Fibroblast of the aortic adventitia (primary cell): ENCODE data around the gene GDF2. TPM values are rescaled to one million over a fixed set of nuclear protein-coding genes. Genes with fewer than 3 reads are reported as not detected.

ENCODE experiments used
- DNase-seq: peaks from one replicate; pipeline ENCODE4 v3.0.0-alpha.2; 2010; ENCODE audit warnings: low read depth
- H3K4me3 ChIP-seq: 2 replicates; pipeline ENCODE4 v1.5.1; 2011; ENCODE audit warnings: low read depth, mild to moderate bottlenecking, control low read depth, low read length, moderate library complexity
- total RNA-seq: library from RNA; depleted of rRNA; stranded (reverse); fragments of >200 nt; gene quantifications from 2 replicates; pipeline ENCODE4 v1.2.3, GENCODE V29; 2012; ENCODE audit warnings: low replicate concordance
- TF ChIP-seq, protein P1 (sequence below): IDR thresholded peaks from 2 replicates; pipeline ENCODE4 v1.5.1; 2011; ENCODE audit warnings: mild to moderate bottlenecking, low read length, control low read depth, inconsistent platforms; ENCODE audit not compliant: insufficient read depth

GDF2 gene
- total RNA-seq, 1 donor: not detected

DNA sequence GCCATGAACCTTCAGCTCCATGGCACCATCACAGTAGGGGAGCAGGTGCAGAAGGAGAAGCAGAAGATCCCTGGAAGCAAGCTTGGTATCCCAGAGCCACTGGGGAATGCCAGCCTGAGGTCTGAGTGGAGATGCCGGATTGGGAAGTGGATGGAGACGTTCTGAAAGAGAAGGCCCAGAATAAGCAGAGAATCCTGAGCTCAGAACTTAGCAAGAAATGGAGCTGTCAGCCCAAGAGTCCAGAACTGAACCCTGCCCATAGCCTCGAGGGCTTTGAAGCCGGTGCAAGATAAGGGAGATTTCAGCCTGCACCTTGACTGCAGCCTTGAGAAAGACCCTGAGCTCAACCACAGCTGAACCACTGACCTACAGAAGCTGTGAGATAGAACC, 36.1 kb upstream of the GDF2 start:
- no peak overlapping the region for H3K4me3 ChIP-seq
- TF ChIP-seq, protein P1, sequence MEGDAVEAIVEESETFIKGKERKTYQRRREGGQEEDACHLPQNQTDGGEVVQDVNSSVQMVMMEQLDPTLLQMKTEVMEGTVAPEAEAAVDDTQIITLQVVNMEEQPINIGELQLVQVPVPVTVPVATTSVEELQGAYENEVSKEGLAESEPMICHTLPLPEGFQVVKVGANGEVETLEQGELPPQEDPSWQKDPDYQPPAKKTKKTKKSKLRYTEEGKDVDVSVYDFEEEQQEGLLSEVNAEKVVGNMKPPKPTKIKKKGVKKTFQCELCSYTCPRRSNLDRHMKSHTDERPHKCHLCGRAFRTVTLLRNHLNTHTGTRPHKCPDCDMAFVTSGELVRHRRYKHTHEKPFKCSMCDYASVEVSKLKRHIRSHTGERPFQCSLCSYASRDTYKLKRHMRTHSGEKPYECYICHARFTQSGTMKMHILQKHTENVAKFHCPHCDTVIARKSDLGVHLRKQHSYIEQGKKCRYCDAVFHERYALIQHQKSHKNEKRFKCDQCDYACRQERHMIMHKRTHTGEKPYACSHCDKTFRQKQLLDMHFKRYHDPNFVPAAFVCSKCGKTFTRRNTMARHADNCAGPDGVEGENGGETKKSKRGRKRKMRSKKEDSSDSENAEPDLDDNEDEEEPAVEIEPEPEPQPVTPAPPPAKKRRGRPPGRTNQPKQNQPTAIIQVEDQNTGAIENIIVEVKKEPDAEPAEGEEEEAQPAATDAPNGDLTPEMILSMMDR: no peak
- no peak for DNase-seq

DNA sequence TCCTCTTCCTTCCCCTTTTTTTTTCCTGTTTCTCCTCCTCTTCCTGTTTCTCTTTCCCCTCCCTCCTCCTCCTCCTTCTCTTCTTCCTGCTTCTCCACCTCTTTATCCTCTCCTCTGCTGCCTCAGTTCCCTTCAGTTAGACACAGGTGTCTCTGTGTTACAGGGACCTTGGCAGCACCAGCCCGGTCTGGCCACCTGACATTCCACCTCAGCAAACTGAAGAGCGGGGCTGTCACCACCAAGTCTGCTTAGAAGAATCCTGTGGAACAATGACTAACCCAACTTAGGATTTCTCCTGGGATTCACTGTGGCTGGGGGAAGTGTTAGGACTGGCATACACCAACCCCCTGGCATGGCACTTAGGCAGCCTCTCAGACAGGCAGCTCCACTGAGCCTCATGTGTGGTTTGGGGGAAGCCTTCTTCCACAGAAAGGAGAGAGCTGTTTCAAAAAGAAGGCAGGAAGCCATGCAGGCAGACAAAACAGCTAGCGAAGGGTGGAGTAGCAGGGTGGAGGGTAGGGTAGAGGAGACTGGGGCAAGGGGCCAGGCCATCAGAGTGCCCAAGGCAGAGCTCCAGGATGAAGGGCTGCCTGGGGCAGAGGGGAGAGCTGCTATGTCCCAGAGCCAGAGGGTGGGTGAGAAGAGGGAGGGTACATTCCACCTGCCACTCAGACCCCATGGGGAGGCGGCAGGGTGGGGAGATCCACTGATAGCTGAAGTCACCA, 35.5 kb upstream of the GDF2 start:
- no peak for DNase-seq
- TF ChIP-seq, protein P1: no peak
- no peak overlapping the region for H3K4me3 ChIP-seq

- DNase-seq: peak; percentile 22
- no peak overlapping the region for H3K4me3 ChIP-seq
- TF ChIP-seq, protein P1: no peak
Observed at GRCh38 chr10:47287365-47287802, 34.9 kb upstream of the GDF2 start.

GRCh38 chr10:47287805-47288204, 34.4 kb upstream of the GDF2 start:
- TF ChIP-seq, protein P1: no peak
- no peak for DNase-seq
- H3K4me3 ChIP-seq: no peak overlapping the region

GRCh38 chr10:47288236-47288635, 34.0 kb upstream of the GDF2 start:
- no peak for DNase-seq
- TF ChIP-seq, protein P1: no peak
- no peak overlapping the region for H3K4me3 ChIP-seq

- DNase-seq: no peak
- H3K4me3 ChIP-seq: no peak overlapping the region
- TF ChIP-seq, protein P1: no peak
Observed at GRCh38 chr10:47288916-47289495, 33.2 kb upstream of the GDF2 start.

GRCh38 chr10:47289921-47290320, 32.3 kb upstream of the GDF2 start:
- TF ChIP-seq, protein P1: no peak
- no peak for DNase-seq
- no peak overlapping the region for H3K4me3 ChIP-seq
